Measurements from ENCODE around the gene PANK1.

PANK1 gene

DNA sequence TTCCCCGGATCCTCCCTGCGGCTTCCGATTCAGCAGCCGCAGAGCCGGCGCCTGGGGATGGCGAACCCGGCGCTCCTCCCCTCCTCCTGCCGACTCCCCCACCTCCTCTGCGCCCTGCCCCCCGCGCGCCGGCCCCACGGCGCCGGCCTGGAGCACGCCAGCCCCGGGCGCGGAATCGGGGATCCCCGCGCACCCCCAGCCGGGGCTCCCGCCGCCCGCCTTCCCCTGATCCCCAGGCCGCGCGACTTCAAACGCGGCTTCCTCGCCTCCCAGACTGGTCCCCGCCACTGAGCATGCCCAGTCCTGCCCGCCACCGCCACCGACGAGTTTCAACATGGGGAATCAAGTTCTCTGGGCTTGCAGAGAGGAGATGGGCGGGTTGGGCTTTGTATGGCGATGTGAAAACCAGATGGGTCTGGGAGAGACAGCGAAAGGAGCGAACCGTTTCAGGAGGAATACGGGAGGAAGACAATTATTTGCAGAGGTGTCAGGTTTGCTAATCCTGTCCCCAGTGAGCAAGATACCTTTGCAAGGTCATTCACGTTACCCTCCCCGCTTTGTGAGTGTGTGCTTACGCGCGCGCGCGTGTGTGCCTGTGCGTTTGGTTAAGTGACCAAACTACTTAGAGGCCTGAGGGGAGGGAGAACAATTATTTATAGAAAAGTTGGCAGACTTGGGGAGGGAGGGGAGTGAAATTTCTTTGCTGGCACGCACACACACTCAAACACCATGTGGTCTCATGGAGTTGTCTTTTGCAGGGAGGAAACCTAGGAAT lies at the start of gene PANK1:
TSS of gene PANK1 (minus strand) at position 276 of the 775 bp plus-strand sequence. CDS start 351 bp downstream, outside the sequence.
- H3K4me3 ChIP-seq (ENCODE audit: low read depth in 1 of 2, low read length in 2 of 2) = peak within 1 kb of the TSS; percentile 88 to 90
- H3K9me3 ChIP-seq (ENCODE audit: control insufficient read depth in 1 of 2, low read length in 2 of 2) = no peaks in the 10 kb centered on the region
- H3K27me3 ChIP-seq (ENCODE audit: low read depth, low read length) = no peaks in the 10 kb centered on the region
- H3K4me1 ChIP-seq (ENCODE audit: control insufficient read depth in 1 of 2, insufficient read depth in 2 of 2, low read length in 2 of 2) = peaks cover 4 to 7% of the 10 kb centered on the region in 2 donors
- no peaks in the 10 kb centered on the region for H3K36me3 ChIP-seq (ENCODE audit: control insufficient read depth in 1 of 2, insufficient read depth in 2 of 2, low read length in 2 of 2)
- H3K27ac ChIP-seq (ENCODE audit: low read length) = peak within 1 kb of the TSS; percentile 80

DNA sequence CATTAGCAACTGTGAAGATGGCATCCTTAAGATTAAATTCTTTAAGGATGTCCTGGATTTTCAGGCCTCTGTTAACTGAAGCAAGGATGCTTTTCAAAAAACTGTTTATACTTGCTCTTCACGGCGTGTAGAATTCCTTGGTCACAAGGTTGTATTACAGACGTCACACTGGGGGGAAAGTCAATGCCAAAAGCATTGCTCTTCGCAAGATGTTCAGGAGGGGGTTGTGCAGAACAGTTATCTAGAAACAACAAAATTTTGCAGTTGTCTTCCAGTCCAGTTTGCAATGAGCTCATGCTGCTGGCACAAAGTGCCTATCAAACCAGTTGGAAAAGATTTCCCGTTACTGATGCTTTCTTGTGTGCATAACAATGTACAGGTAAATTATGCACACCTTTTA lies 48.1 kb upstream of the PANK1 start:
- Histone ChIP-seq H3K4me1 (ENCODE audit: control insufficient read depth in 1 of 2, insufficient read depth in 2 of 2, low read length in 2 of 2) (no peaks in the 10 kb centered on the region), H3K27me3 (ENCODE audit: low read depth, low read length) (no peaks in the 10 kb centered on the region)

DNA sequence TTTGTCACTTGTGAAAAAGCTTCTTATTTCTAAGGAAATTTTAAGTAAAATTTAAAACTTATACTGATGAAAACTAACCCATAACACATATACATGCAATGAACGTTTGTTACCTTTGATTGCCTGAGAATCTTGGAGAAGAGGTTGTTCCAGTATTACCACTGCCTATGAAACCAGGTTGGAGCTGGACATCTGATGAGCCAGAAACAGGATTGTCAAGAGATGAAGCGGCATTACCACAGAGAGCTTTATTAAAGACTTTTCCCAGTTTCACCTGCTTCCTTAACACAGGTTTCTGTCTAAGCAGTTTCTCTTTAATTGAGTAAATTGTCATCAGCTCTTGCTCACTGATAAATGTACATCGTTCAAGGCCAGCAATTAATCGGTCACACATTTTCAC lies 47.4 kb upstream of the PANK1 start:
- Histone ChIP-seq H3K4me3 (ENCODE audit: low read depth in 1 of 2, low read length in 2 of 2) (no peak overlapping the region), H3K27me3 (ENCODE audit: low read depth, low read length) (no peaks in the 10 kb centered on the region), H3K4me1 (ENCODE audit: control insufficient read depth in 1 of 2, insufficient read depth in 2 of 2, low read length in 2 of 2) (no peaks in the 10 kb centered on the region), H3K36me3 (ENCODE audit: control insufficient read depth in 1 of 2, insufficient read depth in 2 of 2, low read length in 2 of 2) (no peaks in the 10 kb centered on the region), H3K27ac (ENCODE audit: low read length) (no peak overlapping the region), H3K9me3 (ENCODE audit: control insufficient read depth in 1 of 2, low read length in 2 of 2) (no peaks in the 10 kb centered on the region)

More for the DNA sequence above, 48.1 kb upstream of the PANK1 start:
- Histone ChIP-seq H3K36me3 (ENCODE audit: control insufficient read depth in 1 of 2, insufficient read depth in 2 of 2, low read length in 2 of 2) (no peaks in the 10 kb centered on the region), H3K4me3 (ENCODE audit: low read depth in 1 of 2, low read length in 2 of 2) (no peak overlapping the region), H3K27ac (ENCODE audit: low read length) (no peak overlapping the region), H3K9me3 (ENCODE audit: control insufficient read depth in 1 of 2, low read length in 2 of 2) (no peaks in the 10 kb centered on the region)

DNA sequence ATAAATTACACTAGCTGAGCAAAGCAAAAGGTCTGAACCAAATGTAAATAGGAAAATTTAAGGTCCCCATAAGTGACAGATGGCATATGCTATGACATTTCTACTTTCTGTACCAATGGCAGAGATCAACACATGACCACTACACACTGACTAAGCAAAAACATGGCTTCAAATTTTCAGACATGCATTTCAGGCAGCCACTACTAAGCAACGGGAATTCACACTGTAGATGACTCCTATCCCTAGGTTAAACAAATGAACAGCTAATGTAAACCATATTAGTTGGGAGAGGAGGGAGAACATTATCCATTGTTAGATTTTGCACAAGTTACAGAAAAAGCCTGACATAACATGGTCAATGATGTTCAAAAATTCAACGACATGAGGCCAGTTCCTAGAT lies 45.0 kb upstream of the PANK1 start:
- Histone ChIP-seq H3K27ac (ENCODE audit: low read length) (no peak overlapping the region), H3K4me3 (ENCODE audit: low read depth in 1 of 2, low read length in 2 of 2) (no peak overlapping the region), H3K9me3 (ENCODE audit: control insufficient read depth in 1 of 2, low read length in 2 of 2) (no peaks in the 10 kb centered on the region)

DNA sequence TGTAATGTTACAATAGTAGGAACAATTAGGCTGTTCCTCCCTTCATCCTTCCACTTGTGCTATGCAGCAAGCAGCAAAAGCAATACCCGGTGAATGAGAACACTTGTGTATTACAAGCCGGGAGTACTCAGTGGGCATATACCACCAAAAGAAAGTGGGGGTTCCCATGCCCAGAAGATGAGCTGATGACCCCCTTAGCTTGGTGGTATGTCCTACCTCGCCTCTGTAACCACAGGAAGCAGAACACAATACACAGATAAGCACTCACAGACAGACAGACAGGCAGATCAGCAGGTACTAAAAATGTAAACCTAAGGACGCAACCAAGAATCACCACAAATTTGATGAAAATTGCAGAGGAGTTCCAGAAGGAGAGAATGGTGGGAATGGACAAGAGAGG lies 40.9 kb upstream of the PANK1 start:
- Histone ChIP-seq H3K27me3 (ENCODE audit: low read depth, low read length) (no peaks in the 10 kb centered on the region), H3K36me3 (ENCODE audit: control insufficient read depth in 1 of 2, insufficient read depth in 2 of 2, low read length in 2 of 2) (no peaks in the 10 kb centered on the region), H3K4me3 (ENCODE audit: low read depth in 1 of 2, low read length in 2 of 2) (no peak overlapping the region), H3K4me1 (ENCODE audit: control insufficient read depth in 1 of 2, insufficient read depth in 2 of 2, low read length in 2 of 2) (no peaks in the 10 kb centered on the region), H3K9me3 (ENCODE audit: control insufficient read depth in 1 of 2, low read length in 2 of 2) (no peaks in the 10 kb centered on the region), H3K27ac (ENCODE audit: low read length) (no peak overlapping the region)

More for the DNA sequence above, 45.0 kb upstream of the PANK1 start:
- no peaks in the 10 kb centered on the region for H3K36me3 ChIP-seq (ENCODE audit: control insufficient read depth in 1 of 2, insufficient read depth in 2 of 2, low read length in 2 of 2)
- no peaks in the 10 kb centered on the region for H3K4me1 ChIP-seq (ENCODE audit: control insufficient read depth in 1 of 2, insufficient read depth in 2 of 2, low read length in 2 of 2)
- no peaks in the 10 kb centered on the region for H3K27me3 ChIP-seq (ENCODE audit: low read depth, low read length)

DNA sequence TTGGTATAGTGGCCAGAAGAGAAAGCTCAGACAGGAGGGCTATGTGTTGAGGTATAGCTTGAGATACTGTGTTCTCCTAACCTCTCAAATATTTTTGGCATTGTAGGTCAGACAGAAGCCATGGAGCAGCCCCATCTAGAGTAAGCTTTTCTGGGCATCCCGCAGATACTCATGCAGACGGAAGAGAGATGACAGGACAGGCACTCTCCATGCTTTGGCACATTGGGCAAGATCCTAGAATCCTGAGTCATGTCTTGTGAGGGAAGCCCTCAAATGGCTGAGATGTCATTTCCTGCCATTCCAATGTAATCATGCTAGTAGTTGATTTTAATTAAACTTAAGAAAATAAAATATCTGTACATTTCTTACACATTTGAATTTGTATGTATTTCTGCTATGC lies 39.6 kb upstream of the PANK1 start:
- no peaks in the 10 kb centered on the region for H3K36me3 ChIP-seq (ENCODE audit: control insufficient read depth in 1 of 2, insufficient read depth in 2 of 2, low read length in 2 of 2)
- no peaks in the 10 kb centered on the region for H3K4me1 ChIP-seq (ENCODE audit: control insufficient read depth in 1 of 2, insufficient read depth in 2 of 2, low read length in 2 of 2)
- no peak overlapping the region for H3K4me3 ChIP-seq (ENCODE audit: low read depth in 1 of 2, low read length in 2 of 2)
- no peaks in the 10 kb centered on the region for H3K27me3 ChIP-seq (ENCODE audit: low read depth, low read length)
- no peaks in the 10 kb centered on the region for H3K9me3 ChIP-seq (ENCODE audit: control insufficient read depth in 1 of 2, low read length in 2 of 2)
- H3K27ac ChIP-seq (ENCODE audit: low read length) = no peak overlapping the region

DNA sequence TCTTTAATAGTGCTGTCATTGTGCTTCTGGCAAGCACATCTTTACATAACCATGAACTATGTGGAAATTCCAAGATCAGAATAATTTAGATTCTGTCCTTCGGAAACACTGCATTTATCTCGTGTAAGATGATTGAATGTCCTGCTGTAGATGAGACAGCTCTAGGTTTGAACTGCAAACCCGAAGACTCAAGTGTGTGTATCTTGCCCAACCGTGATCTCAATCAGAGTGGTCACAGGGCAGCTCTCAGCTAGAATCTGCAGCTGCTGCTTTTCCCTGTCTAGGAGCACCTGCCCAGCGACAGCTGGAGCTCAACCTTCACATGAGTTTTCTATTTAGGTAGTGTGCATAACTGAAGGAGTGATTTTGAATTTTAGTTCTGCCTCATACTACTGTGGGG lies 38.8 kb upstream of the PANK1 start:
- H3K27me3 ChIP-seq (ENCODE audit: low read depth, low read length) = no peaks in the 10 kb centered on the region

DNA sequence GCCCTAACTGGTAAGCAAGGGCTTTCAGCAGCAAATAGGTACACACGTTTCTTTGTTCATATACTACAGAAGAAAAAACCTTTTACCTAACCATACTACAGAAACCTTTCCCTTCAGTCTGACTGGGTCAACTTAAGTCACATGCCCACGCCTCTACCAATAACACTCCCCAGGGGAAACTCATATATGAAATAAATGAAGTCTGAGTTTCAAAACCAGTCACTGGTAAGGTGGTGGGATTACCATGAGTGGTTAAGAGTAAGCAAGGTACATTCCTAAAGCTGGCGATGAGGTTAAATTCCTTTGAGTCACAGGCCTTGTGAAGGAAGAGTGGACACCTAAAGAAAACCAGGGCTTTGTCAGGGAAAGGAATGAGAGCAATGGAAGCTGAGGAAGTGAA lies 34.9 kb upstream of the PANK1 start:
- H3K9me3 ChIP-seq (ENCODE audit: control insufficient read depth in 1 of 2, low read length in 2 of 2) = no peaks in the 10 kb centered on the region
- H3K4me1 ChIP-seq (ENCODE audit: control insufficient read depth in 1 of 2, insufficient read depth in 2 of 2, low read length in 2 of 2) = no peaks in the 10 kb centered on the region
- no peak overlapping the region for H3K27ac ChIP-seq (ENCODE audit: low read length)
- H3K4me3 ChIP-seq (ENCODE audit: low read depth in 1 of 2, low read length in 2 of 2) = no peak overlapping the region
- no peaks in the 10 kb centered on the region for H3K36me3 ChIP-seq (ENCODE audit: control insufficient read depth in 1 of 2, insufficient read depth in 2 of 2, low read length in 2 of 2)
- H3K27me3 ChIP-seq (ENCODE audit: low read depth, low read length) = no peaks in the 10 kb centered on the region

More for the DNA sequence above, 38.8 kb upstream of the PANK1 start:
- Histone ChIP-seq H3K27ac (ENCODE audit: low read length) (no peak overlapping the region), H3K4me3 (ENCODE audit: low read depth in 1 of 2, low read length in 2 of 2) (no peak overlapping the region), H3K4me1 (ENCODE audit: control insufficient read depth in 1 of 2, insufficient read depth in 2 of 2, low read length in 2 of 2) (no peaks in the 10 kb centered on the region), H3K9me3 (ENCODE audit: control insufficient read depth in 1 of 2, low read length in 2 of 2) (no peaks in the 10 kb centered on the region), H3K36me3 (ENCODE audit: control insufficient read depth in 1 of 2, insufficient read depth in 2 of 2, low read length in 2 of 2) (no peaks in the 10 kb centered on the region)

DNA sequence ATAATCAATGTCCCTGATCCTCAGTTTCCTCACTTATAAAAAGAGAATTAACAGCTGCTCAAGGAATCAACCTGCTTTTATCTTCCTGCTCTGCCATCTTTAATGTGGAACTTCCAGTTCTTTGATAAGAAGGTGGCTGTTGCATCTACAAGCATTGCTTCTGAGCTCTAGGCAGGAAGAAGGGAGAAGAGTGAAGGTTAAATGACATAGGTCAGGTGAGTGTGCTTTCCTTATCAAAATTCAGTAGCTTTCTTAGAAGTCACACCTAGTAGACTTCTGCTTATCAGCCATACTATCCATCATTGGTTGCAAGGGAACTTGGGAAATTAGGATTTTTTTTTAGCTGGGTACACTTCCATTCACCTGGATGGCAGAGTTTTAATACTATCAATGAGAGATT lies 32.3 kb upstream of the PANK1 start:
- no peaks in the 10 kb centered on the region for H3K4me1 ChIP-seq (ENCODE audit: control insufficient read depth in 1 of 2, insufficient read depth in 2 of 2, low read length in 2 of 2)
- H3K9me3 ChIP-seq (ENCODE audit: control insufficient read depth in 1 of 2, low read length in 2 of 2) = no peaks in the 10 kb centered on the region
- H3K36me3 ChIP-seq (ENCODE audit: control insufficient read depth in 1 of 2, insufficient read depth in 2 of 2, low read length in 2 of 2) = no peaks in the 10 kb centered on the region

DNA sequence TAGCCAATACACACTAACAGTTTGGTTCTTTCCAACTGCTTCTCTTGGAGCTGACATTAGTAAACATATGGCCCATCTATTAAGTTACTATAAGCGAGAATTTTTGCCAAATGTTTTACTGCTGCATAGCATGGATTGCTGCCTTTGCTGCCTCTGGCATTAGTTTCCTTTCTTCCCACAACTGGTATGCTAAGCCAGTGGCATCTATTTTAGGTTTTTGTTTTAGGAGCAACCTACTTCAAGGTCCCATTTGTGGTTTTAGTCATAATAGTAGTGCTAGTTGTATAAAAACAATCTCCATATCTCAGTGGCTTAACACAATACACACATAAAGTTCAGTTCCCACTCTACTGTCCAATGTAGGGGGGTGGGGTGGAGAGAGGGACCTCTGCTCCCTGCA lies 25.9 kb upstream of the PANK1 start:
- Histone ChIP-seq H3K4me3 (ENCODE audit: low read depth in 1 of 2, low read length in 2 of 2) (no peak overlapping the region), H3K27me3 (ENCODE audit: low read depth, low read length) (no peaks in the 10 kb centered on the region), H3K4me1 (ENCODE audit: control insufficient read depth in 1 of 2, insufficient read depth in 2 of 2, low read length in 2 of 2) (no peaks in the 10 kb centered on the region), H3K9me3 (ENCODE audit: control insufficient read depth in 1 of 2, low read length in 2 of 2) (no peaks in the 10 kb centered on the region), H3K36me3 (ENCODE audit: control insufficient read depth in 1 of 2, insufficient read depth in 2 of 2, low read length in 2 of 2) (no peaks in the 10 kb centered on the region), H3K27ac (ENCODE audit: low read length) (no peak overlapping the region)

More for the DNA sequence above, 32.3 kb upstream of the PANK1 start:
- H3K27me3 ChIP-seq (ENCODE audit: low read depth, low read length) = no peaks in the 10 kb centered on the region
- no peak overlapping the region for H3K4me3 ChIP-seq (ENCODE audit: low read depth in 1 of 2, low read length in 2 of 2)
- H3K27ac ChIP-seq (ENCODE audit: low read length) = no peak overlapping the region

DNA sequence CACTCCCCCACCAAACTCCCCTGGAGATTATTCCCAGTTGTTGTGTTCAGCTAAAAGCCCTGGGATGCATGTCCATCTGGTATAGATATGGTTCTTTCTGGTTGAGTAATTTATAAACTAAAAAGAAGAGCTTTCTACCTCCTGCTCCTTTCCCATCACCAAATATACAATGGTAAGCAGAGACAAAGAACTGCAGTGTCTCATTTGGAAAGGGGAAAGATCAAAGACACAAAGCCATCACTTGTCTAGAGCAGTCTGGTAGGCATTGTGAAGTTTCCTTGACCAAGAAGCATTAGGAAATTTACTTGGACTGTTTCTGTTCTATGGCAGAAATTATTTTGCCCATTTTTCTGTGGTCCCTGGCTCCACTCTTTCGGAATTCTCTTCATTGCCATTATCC lies 24.9 kb upstream of the PANK1 start:
- no peaks in the 10 kb centered on the region for H3K27me3 ChIP-seq (ENCODE audit: low read depth, low read length)
- H3K4me1 ChIP-seq (ENCODE audit: control insufficient read depth in 1 of 2, insufficient read depth in 2 of 2, low read length in 2 of 2) = no peaks in the 10 kb centered on the region
- no peaks in the 10 kb centered on the region for H3K9me3 ChIP-seq (ENCODE audit: control insufficient read depth in 1 of 2, low read length in 2 of 2)
- no peak overlapping the region for H3K27ac ChIP-seq (ENCODE audit: low read length)
- H3K4me3 ChIP-seq (ENCODE audit: low read depth in 1 of 2, low read length in 2 of 2) = no peak overlapping the region
- H3K36me3 ChIP-seq (ENCODE audit: control insufficient read depth in 1 of 2, insufficient read depth in 2 of 2, low read length in 2 of 2) = no peaks in the 10 kb centered on the region
